Mucosa of stomach (tissue), 1 donor: ENCODE results near the gene SS18L1.
"Not testable (repeated sequence)": the region's sequence is repeated elsewhere in the genome, so short reads cannot be mapped to it uniquely, and the experiment has no call there.

Experiments
- H3K27me3 ChIP-seq: one replicate; pipeline ENCODE4 v1.7.0; 2013; ENCODE audit warnings: mild to moderate bottlenecking, low read length; ENCODE audit not compliant: control insufficient read depth, insufficient read depth
- H3K36me3 ChIP-seq: one replicate; pipeline ENCODE4 v1.7.0; 2013; ENCODE audit warnings: low read length; ENCODE audit not compliant: control insufficient read depth, insufficient read depth
- H3K4me1 ChIP-seq: one replicate; pipeline ENCODE4 v1.7.0; 2013; ENCODE audit warnings: mild to moderate bottlenecking, low read length; ENCODE audit not compliant: control insufficient read depth, insufficient read depth
- H3K4me3 ChIP-seq: one replicate; pipeline ENCODE4 v1.7.0; 2013; ENCODE audit warnings: low read length
- H3K9ac ChIP-seq: one replicate; pipeline ENCODE4 v1.7.0; 2013; ENCODE audit warnings: mild to moderate bottlenecking, low read length, moderate library complexity
- H3K9me3 ChIP-seq: one replicate; pipeline ENCODE4 v1.7.0; 2013; ENCODE audit warnings: mild to moderate bottlenecking, low read length, moderate library complexity; ENCODE audit not compliant: control insufficient read depth
- donor health status: Pancreatic carcinoma.

Gene SS18L1

DNA sequence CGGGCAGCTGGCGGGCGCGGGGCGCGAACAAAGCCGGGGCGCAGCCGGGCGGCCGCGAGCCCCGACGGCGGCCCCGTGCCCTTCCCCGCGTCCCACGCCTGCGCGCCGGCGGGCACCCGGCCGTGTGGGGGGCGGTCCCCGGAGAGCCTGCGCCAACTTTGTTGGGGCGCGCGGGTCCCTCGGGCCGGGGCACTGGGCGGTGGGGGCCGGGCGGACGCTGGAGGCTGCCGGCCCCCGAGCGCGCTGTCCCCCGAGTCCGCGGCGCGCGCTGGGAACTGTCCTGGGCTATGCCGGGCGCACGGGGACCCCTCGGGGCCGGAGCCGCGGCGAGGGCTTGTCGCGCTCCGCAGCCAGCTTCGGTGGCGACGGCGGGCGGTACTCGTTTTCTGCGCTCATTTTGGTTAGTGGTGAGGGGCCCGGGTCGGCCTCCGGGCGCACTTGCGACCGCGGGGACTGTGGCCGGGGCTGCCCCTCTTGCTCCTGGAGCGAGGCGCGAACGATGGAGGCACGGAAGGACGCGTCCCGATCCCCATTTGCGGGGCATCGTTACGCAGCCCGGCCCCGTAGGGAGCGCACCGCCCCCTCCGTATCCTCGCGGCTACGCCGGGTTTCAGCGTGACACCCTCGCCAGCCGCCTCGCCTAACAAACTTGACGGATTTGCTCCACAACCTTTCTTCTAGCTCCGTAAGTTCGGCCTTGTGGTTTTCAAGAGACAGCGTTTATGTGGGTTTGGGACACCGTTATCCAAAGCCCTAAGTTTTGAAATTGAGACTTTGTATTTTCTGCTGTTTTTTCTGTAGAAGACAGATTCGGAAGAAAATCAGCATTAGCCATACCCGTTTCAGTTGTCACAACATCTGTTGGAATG, 622 bp downstream of the SS18L1 start:
- Histone ChIP-seq H3K9me3 (no peaks in the 10 kb centered on the region), H3K9ac (peak overlapping the region; percentile 55), H3K27me3 (no peaks in the 10 kb centered on the region), H3K4me3 (no peak overlapping the region), H3K36me3 (no peaks in the 10 kb centered on the region), H3K4me1 (peaks cover 19% of the 10 kb centered on the region)

DNA sequence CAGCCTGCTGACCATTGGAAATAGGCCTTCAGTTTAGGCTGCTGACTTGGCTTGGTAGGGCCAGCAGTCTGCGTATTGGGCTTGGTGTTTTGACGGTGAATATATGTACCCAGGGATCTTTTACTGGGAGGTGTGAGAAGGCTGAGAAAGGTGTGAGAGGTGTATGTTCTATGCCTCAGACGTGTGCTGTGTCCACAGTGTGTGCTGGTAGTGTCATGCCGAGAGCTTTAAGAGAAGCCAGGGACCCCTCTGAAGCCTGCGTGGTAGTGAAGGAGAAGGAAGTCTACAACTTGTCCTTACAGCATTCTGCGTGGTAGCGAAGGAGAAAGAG, 2.1 kb downstream of the SS18L1 start:
- H3K4me1 ChIP-seq, result peaks cover 19% of the 10 kb centered on the region

DNA sequence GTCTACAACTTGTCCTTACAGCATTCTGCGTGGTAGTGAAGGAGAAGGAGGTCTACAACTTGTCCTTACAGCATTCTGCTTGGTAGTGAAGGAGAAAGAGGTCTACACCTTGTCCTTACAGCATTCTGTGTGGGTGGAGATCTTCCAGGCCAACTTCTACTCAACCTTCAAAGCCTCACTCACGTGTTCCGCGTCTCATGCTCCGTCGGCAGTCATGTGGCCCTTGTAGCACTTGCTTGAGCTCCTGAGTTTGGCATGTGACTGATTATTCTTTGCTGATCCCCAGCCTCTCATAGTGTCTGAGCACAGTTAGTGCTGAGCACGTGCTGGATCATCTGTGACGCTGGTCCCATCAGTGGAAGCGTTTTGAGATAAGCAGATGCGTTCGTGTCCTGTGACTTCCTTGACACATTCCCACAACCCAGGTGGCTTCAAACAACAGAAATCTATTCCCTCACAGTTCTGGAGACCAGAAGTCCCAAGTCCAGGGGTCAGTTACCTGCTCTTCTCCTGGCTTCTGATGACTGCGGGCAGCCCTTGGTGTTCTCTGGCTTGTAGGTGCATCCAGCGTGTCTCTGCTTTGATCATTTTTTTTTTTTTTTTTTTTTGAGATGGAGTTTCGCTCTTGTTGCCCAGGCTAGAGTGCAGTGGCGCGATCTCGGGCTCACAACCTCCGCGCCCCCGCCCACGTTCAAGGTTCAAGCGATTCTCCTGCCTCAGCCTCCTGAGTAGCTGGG, 2.6 kb downstream of the SS18L1 start:
- no peaks in the 10 kb centered on the region for H3K9me3 ChIP-seq
- no peak overlapping the region for H3K4me3 ChIP-seq
- no peaks in the 10 kb centered on the region for H3K36me3 ChIP-seq
- H3K27me3 ChIP-seq, result no peaks in the 10 kb centered on the region
- peaks cover 17% of the 10 kb centered on the region for H3K4me1 ChIP-seq
- no peak overlapping the region for H3K9ac ChIP-seq

More for the DNA sequence above, 2.1 kb downstream of the SS18L1 start:
- Histone ChIP-seq H3K4me3 (no peak overlapping the region), H3K9ac (no peak overlapping the region), H3K27me3 (no peaks in the 10 kb centered on the region), H3K9me3 (no peaks in the 10 kb centered on the region), H3K36me3 (no peaks in the 10 kb centered on the region)

DNA sequence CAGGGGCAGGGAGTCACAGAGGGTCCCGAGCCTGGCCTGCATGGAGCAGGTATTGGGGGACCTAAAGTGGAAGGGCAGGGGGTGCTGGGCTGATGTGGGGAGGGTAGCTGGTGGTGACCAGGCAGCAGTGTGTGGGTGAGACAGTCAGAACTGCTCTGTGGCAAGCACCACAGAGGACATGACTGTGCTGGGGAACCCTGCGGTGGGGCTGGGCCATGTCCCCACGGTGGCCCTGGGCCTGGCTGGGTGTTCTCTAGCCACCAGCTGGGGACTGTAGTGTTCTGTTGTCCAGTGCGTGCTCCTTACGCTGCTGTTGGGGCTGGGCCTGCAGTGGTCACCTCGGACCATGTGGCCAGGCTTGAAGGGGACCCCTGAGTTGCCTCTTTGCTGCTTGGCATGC, 3.6 kb downstream of the SS18L1 start:
- no peaks in the 10 kb centered on the region for H3K36me3 ChIP-seq
- no peak overlapping the region for H3K4me3 ChIP-seq
- peaks cover 8% of the 10 kb centered on the region for H3K4me1 ChIP-seq
- no peak overlapping the region for H3K9ac ChIP-seq
- H3K27me3 ChIP-seq, result no peaks in the 10 kb centered on the region
- H3K9me3 ChIP-seq, result no peaks in the 10 kb centered on the region

DNA sequence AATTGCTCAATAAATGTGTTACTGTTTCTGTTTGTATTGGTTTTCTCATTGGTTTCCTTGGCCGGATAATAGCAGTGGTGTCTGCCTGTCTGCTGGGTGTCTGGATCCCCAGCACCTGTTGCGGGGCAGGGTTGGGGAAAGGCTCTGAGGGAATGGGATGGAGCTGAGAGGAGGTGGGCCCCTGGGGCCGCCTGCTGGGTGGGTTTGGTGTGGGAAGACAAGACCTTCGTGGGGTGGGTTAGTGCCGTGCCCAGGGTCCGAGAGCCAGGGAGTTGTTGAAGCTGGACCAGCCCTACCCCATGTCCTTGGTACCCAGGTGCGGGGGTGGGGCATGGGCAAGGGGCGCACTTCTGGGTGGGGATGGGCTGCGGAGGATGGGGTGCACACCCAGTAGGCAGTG, 4.0 kb downstream of the SS18L1 start:
- no peak overlapping the region for H3K9ac ChIP-seq
- peaks cover 7% of the 10 kb centered on the region for H3K4me1 ChIP-seq

DNA sequence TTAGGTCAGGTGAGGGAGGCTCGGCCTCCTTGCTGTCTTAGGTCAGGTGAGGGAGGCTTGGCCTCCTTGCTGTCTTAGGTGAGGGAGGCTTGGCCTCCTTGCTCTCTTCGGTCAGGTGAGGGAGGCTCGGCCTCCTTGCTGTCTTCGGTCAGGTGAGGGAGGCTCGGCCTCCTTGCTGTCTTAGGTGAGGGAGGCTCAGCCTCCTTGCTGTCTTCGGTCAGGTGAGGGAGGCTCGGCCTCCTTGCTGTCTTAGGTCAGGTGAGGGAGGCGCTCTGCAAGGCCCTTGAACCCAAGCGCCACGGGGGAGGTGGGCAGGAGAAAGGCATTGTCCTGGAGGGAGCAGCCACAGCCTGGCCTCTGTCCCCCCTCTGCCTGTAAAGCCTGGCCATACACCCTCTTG, 4.8 kb downstream of the SS18L1 start:
- H3K9ac ChIP-seq, H3K36me3 ChIP-seq, H3K27me3 ChIP-seq, H3K9me3 ChIP-seq, H3K4me1 ChIP-seq, H3K4me3 ChIP-seq: not testable (repeated sequence)

More for the DNA sequence above, 4.0 kb downstream of the SS18L1 start:
- Histone ChIP-seq H3K36me3 (no peaks in the 10 kb centered on the region), H3K4me3 (no peak overlapping the region), H3K9me3 (no peaks in the 10 kb centered on the region), H3K27me3 (no peaks in the 10 kb centered on the region)

DNA sequence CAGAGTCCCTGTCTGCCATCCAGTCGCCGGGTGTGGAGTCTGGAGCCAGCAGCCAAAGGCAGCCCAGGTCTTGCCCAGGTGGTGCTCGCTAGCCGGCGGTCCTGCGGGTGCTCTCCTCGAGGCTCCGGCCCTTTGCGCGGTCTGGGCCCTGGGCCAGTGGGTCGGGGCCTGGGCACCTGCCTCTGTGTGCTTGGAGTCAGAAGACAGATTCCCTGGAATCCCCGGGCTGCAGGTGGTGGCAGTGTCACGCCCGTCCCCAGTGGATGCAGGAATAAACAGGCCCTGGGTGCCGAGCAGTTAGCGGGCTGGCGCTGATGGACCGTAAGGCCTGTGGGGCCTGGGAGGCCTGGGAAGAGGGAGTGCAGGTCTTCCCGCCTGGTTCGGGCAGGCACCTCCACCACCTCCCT, 5.3 kb downstream of the SS18L1 start:
- peaks cover 7% of the 10 kb centered on the region for H3K4me1 ChIP-seq
- H3K36me3 ChIP-seq, result no peaks in the 10 kb centered on the region
- no peaks in the 10 kb centered on the region for H3K9me3 ChIP-seq
- no peak overlapping the region for H3K4me3 ChIP-seq
- H3K9ac ChIP-seq, result no peak overlapping the region
- no peaks in the 10 kb centered on the region for H3K27me3 ChIP-seq

DNA sequence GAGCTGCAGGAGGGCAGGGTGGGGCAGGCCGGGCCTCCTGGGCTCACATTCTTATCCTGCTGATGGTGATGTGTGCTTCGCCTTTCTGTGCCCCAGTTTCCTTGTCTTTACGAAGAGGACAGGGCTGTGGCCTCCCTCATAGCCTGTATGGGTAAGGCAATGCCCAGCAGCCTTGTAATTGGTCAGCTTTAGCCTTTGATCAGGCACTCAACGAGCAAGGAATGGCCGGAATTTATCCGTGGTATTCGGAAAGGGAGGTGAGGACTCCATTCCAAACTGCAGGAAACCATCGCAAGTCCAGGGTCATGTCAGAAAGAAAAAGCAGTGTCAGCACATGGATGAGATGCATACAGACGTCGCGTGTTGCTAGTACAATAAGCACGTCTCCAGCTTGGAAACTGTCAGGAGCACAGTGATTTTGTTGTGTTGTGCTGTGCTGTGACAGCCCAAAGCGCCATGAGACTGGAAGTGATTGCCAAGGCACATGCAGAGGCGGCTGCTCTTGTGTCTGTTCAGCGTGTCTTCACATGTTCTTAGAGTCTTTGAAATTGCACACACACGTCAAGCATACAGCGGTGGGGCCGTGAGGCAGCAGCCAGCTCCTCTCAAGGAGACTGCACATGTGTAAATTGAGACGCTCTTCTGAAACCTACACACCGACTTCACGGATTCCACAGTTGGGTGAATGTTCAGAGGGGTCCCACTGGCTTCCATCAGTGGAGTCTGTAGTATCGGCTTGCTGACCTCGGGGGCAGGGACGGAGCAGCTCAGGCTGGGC, 6.2 kb downstream of the SS18L1 start:
- Histone ChIP-seq H3K4me1 (peaks cover 5% of the 10 kb centered on the region), H3K9ac (no peak overlapping the region), H3K27me3 (no peaks in the 10 kb centered on the region), H3K9me3 (no peaks in the 10 kb centered on the region), H3K4me3 (no peak overlapping the region), H3K36me3 (no peaks in the 10 kb centered on the region)

DNA sequence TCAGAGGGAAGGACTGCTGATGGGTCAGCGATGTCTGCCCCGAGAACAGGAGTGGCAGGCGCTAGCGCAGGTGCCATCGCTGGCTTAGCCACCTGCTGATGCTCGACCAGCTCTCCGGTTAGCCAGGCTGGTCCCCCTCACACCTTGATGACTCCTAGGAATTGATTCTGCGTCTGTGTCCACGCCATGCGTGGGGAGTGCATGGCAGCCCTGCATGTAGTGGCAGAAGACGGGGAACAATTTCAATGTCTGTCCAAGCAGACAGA, 6.7 kb downstream of the SS18L1 start:
- Histone ChIP-seq H3K4me1 (no peaks in the 10 kb centered on the region), H3K4me3 (no peak overlapping the region), H3K27me3 (no peaks in the 10 kb centered on the region), H3K36me3 (no peaks in the 10 kb centered on the region), H3K9ac (no peak overlapping the region), H3K9me3 (no peaks in the 10 kb centered on the region)

DNA sequence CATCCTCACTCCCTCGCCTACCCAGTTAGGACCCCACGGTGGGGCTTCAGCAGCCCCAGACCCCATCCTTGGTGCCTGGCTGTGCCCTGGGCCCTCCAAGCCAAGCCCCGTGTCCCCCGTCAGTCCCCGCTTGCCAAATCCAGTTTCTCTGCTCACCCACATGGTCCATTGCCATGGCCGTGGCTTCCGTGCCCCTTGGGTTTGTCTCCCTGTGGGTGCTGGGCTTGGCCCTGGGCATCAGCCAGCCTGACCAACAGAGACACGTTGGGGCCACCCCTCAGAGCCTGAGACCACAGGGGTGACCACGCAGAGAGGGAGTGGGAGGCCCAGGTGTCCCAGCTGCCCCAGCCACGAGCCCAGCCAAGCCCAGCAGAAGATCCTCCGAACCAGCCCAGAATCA, 7.7 kb downstream of the SS18L1 start:
- H3K4me1 ChIP-seq, result no peaks in the 10 kb centered on the region
- no peak overlapping the region for H3K4me3 ChIP-seq
- no peaks in the 10 kb centered on the region for H3K36me3 ChIP-seq
- H3K9ac ChIP-seq, result no peak overlapping the region
- H3K9me3 ChIP-seq, result no peaks in the 10 kb centered on the region
- H3K27me3 ChIP-seq, result no peaks in the 10 kb centered on the region

DNA sequence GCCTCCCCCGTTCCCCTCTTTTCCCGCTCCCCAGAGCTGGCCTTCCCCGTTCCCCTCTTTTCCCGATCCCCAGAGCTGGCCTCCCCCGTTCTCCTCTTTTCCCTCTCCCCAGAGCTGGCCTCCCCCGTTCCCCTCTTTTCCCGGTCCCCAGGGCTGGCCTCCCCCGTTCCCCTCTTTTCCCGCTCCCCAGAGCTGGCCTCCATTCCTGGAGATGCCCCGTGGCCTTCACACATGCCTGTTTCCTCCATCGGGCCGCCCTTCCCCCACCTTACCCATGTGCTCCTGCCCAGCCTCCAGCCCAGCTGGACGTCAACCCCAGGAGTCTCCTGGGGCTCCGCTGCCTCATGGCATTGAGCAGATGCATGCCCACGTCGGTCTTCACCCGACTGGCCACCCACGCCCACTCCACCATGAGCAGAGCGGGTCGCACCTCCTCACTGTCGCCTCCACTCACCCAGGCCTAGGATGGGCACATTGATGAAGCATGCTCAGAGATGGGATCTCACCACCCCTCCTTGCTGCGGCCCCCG, 8.3 kb downstream of the SS18L1 start:
- no peaks in the 10 kb centered on the region for H3K9me3 ChIP-seq
- H3K27me3 ChIP-seq, result no peaks in the 10 kb centered on the region
- H3K4me1 ChIP-seq, result no peaks in the 10 kb centered on the region
- H3K36me3 ChIP-seq, result no peaks in the 10 kb centered on the region
- H3K4me3 ChIP-seq, result no peak overlapping the region
- H3K9ac ChIP-seq, result no peak overlapping the region
